Tibial artery (tissue), 4 donors: ENCODE results near the gene SIM2.

Source experiments
- DNase-seq, 2 donors: peaks; one replicate each; pipeline ENCODE4 v3.0.0-alpha.2; 2019
- H3K27ac ChIP-seq, 2 donors: fragments of 200-600 bp; sonication (generic) in 1 of 2; 1 replicate in 1 of 2; 2 replicates in 1 of 2; pipeline ENCODE4 v1.5.1; 2018 to 2019; ENCODE audit warnings: mild to moderate bottlenecking in 1 of 2
- H3K27me3 ChIP-seq, 2 donors: fragments of 200-600 bp; sonication (generic) in 1 of 2; one replicate each; pipeline versions ENCODE4 v1.5.1 to v1.6.0; 2016 to 2019
- H3K36me3 ChIP-seq, 3 donors: fragments of 200-600 bp; sonication (generic) in 2 of 3; one replicate each; pipeline ENCODE4 v1.5.1; 2016 to 2019; ENCODE audit warnings: mild to moderate bottlenecking in 2 of 3
- H3K4me1 ChIP-seq, 4 donors: fragments of 200-600 bp; sonication (generic) in 2 of 4; 1 replicate in 3 of 4; 2 replicates in 1 of 4; pipeline ENCODE4 v1.5.1; 2016 to 2019
- H3K4me3 ChIP-seq, 2 donors: fragments of 200-600 bp; sonication (generic) in 1 of 2; 1 replicate in 1 of 2; 2 replicates in 1 of 2; pipeline ENCODE4 v1.5.1; 2018 to 2019; ENCODE audit warnings: mild to moderate bottlenecking in 2 of 2
- H3K9me3 ChIP-seq, 3 donors: fragments of 200-600 bp; sonication (generic) in 1 of 3; one replicate each; pipeline ENCODE4 v1.5.1; 2016 to 2019
- intact Hi-C: fragments of 100-400 bp; cut with DNase I; formaldehyde crosslinking; loops from one replicate; pipeline ENCODE4 v1.15.0; 2023; ENCODE audit warnings: low total_unique reads
- TF ChIP-seq, protein P1 (sequence below), 2 experiments: fragments of 200-600 bp in 1 of 2; fragments of 450-650 bp in 1 of 2; IDR thresholded peaks; one replicate each; pipeline ENCODE4 v1.5.1; 2017 to 2019; ENCODE audit warnings: antibody characterized with exemption in 2 of 2, mild to moderate bottlenecking in 1 of 2, moderate library complexity in 1 of 2

The SIM2 gene

GRCh38 chr21:36796070-36796469, 97.2 kb downstream of the SIM2 start:
- H3K36me3 ChIP-seq = no peaks in the 10 kb centered on the region
- H3K27me3 ChIP-seq = no peaks in the 10 kb centered on the region
- DNase-seq = no peak

GRCh38 chr21:36798491-36798890, 99.6 kb downstream of the SIM2 start:
- Histone ChIP-seq H3K36me3 (peaks cover 0 to 3% (median 0%) of the 10 kb centered on the region in 3 donors), H3K27me3 (no peaks in the 10 kb centered on the region), H3K4me1 (no peaks in the 10 kb centered on the region), H3K27ac (no peak overlapping the region), H3K4me3 (no peak overlapping the region), H3K9me3 (peaks cover 0 to 23% (median 0%) of the 10 kb centered on the region in 3 donors)
- no peak for DNase-seq
- intact Hi-C loops = no loop called here
- TF ChIP-seq, protein P1, sequence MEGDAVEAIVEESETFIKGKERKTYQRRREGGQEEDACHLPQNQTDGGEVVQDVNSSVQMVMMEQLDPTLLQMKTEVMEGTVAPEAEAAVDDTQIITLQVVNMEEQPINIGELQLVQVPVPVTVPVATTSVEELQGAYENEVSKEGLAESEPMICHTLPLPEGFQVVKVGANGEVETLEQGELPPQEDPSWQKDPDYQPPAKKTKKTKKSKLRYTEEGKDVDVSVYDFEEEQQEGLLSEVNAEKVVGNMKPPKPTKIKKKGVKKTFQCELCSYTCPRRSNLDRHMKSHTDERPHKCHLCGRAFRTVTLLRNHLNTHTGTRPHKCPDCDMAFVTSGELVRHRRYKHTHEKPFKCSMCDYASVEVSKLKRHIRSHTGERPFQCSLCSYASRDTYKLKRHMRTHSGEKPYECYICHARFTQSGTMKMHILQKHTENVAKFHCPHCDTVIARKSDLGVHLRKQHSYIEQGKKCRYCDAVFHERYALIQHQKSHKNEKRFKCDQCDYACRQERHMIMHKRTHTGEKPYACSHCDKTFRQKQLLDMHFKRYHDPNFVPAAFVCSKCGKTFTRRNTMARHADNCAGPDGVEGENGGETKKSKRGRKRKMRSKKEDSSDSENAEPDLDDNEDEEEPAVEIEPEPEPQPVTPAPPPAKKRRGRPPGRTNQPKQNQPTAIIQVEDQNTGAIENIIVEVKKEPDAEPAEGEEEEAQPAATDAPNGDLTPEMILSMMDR (IDR thresholded peaks at IDR 0.05) = no peak

More at GRCh38 chr21:36796070-36796469, 97.2 kb downstream of the SIM2 start:
- Histone ChIP-seq H3K4me3 (no peak overlapping the region), H3K27ac (no peak overlapping the region), H3K4me1 (no peaks in the 10 kb centered on the region), H3K9me3 (peaks cover 0 to 23% (median 0%) of the 10 kb centered on the region in 3 donors)
- TF ChIP-seq, protein P1 (IDR thresholded peaks at IDR 0.05) = no peak
- intact Hi-C loops = no loop called here
